Activated gamma-delta T cell treated with Interleukin-2 at 50 U/mL for 16 hours (primary cell): Measurements from ENCODE around the gene ANO9.

Experiments
- DNase-seq: peaks from one replicate; pipeline ENCODE4 v3.0.0-alpha.2; 2020

ANO9 gene

GRCh38 chr11:441418-442274 is at the start of gene ANO9:
TSS of gene ANO9 (minus strand) at chr11:442011. CDS start at chr11:441926, 85 bp downstream.
- DNase-seq: peak; percentile 54

GRCh38 chr11:491358-491757 is 49.5 kb upstream of the ANO9 start:
- DNase-seq: no peak

- DNase-seq: no peak
These were observed 49.1 kb upstream of the ANO9 start for GRCh38 chr11:490930-491260.

GRCh38 chr11:490186-490929 is 48.5 kb upstream of the ANO9 start:
- DNase-seq: no peak

GRCh38 chr11:489610-490185 is 47.9 kb upstream of the ANO9 start:
- no peak for DNase-seq

- DNase-seq: no peak
These were observed 47.2 kb upstream of the ANO9 start for GRCh38 chr11:488992-489391.

- DNase-seq: no peak
These were observed 46.8 kb upstream of the ANO9 start for GRCh38 chr11:488579-488978.

- DNase-seq: no peak
These were observed 46.3 kb upstream of the ANO9 start for GRCh38 chr11:488062-488461.

GRCh38 chr11:487571-488021 is 45.8 kb upstream of the ANO9 start:
- no peak for DNase-seq

- DNase-seq: no peak
These were observed 44.4 kb upstream of the ANO9 start for GRCh38 chr11:486189-486588.

- DNase-seq: no peak
These were observed 42.8 kb upstream of the ANO9 start for GRCh38 chr11:484616-485015.

GRCh38 chr11:479311-479710 is 37.5 kb upstream of the ANO9 start:
- no peak for DNase-seq

GRCh38 chr11:477052-477715 is 35.4 kb upstream of the ANO9 start:
- DNase-seq: no peak

- no peak for DNase-seq
These were observed 34.6 kb upstream of the ANO9 start for GRCh38 chr11:476416-476815.

GRCh38 chr11:475941-476340 is 34.1 kb upstream of the ANO9 start:
- DNase-seq: no peak

GRCh38 chr11:474914-475506 is 33.2 kb upstream of the ANO9 start:
- DNase-seq: no peak

- DNase-seq: no peak
These were observed 32.4 kb upstream of the ANO9 start for GRCh38 chr11:473962-474785.

GRCh38 chr11:473415-473814 is 31.6 kb upstream of the ANO9 start:
- DNase-seq: no peak

- no peak for DNase-seq
These were observed 31.0 kb upstream of the ANO9 start for GRCh38 chr11:472816-473215.

GRCh38 chr11:472272-472671 is 30.5 kb upstream of the ANO9 start:
- DNase-seq: no peak

GRCh38 chr11:471468-472145 is 29.8 kb upstream of the ANO9 start:
- no peak for DNase-seq
